GM18909 (cell line): ENCODE results near the gene SERPINA9.

Experiments
- ATAC-seq: cut with Tn5 transposase; IDR thresholded peaks from one replicate; pipeline ENCODE4 v1.9.1; 2021; ENCODE audit warnings: mild to moderate bottlenecking; ENCODE audit not compliant: unreplicated experiment, poor library complexity

The SERPINA9 gene

GRCh38 chr14:94465042-94465441 lies 11.0 kb downstream of the SERPINA9 start:
- no peak for ATAC-seq

- ATAC-seq, result no peak
These were observed 11.7 kb downstream of the SERPINA9 start for GRCh38 chr14:94464290-94464689.

GRCh38 chr14:94462763-94463572 lies 13.0 kb downstream of the SERPINA9 start:
- ATAC-seq, result no peak

- no peak for ATAC-seq
These were observed 13.8 kb downstream of the SERPINA9 start for GRCh38 chr14:94462219-94462551.

GRCh38 chr14:94461526-94462218 lies 14.3 kb downstream of the SERPINA9 start:
- ATAC-seq, result no peak

GRCh38 chr14:94460631-94461416 lies 15.2 kb downstream of the SERPINA9 start:
- ATAC-seq, result no peak

- ATAC-seq, result no peak
These were observed 17.3 kb downstream of the SERPINA9 start for GRCh38 chr14:94458558-94459205.

GRCh38 chr14:94458096-94458495 lies 17.9 kb downstream of the SERPINA9 start:
- ATAC-seq, result no peak

GRCh38 chr14:94455928-94456327 lies 20.1 kb downstream of the SERPINA9 start:
- ATAC-seq, result no peak

- no peak for ATAC-seq
These were observed 24.2 kb downstream of the SERPINA9 start for GRCh38 chr14:94451826-94452225.

- ATAC-seq, result no peak
These were observed 24.8 kb downstream of the SERPINA9 start for GRCh38 chr14:94451091-94451771.

GRCh38 chr14:94450722-94451090 lies 25.3 kb downstream of the SERPINA9 start:
- ATAC-seq, result no peak

- ATAC-seq, result no peak
These were observed 26.1 kb downstream of the SERPINA9 start for GRCh38 chr14:94449930-94450329.

GRCh38 chr14:94448071-94448808 lies 27.8 kb downstream of the SERPINA9 start:
- no peak for ATAC-seq

- ATAC-seq, result no peak
These were observed 28.8 kb downstream of the SERPINA9 start for GRCh38 chr14:94447206-94447605.

- no peak for ATAC-seq
These were observed 29.9 kb downstream of the SERPINA9 start for GRCh38 chr14:94446126-94446525.

GRCh38 chr14:94445003-94445402 lies 31.0 kb downstream of the SERPINA9 start:
- ATAC-seq, result no peak

GRCh38 chr14:94441531-94442205 lies 34.3 kb downstream of the SERPINA9 start:
- ATAC-seq, result no peak

GRCh38 chr14:94441130-94441529 lies 34.9 kb downstream of the SERPINA9 start:
- no peak for ATAC-seq
